NCI-H524 treated with DMSO at 0.1 percent for 48 hours (cell line): Measurements from ENCODE around the gene TMEM116.
"Not testable (repeated sequence)": the region's sequence is repeated elsewhere in the genome, so short reads cannot be mapped to it uniquely, and the experiment has no call there.

Experiments used
- DNase-seq: peaks from one replicate; lab custom pipeline; 2025; lab: John Stamatoyannopoulos, UW

The TMEM116 gene

GRCh38 chr12:112012775-112013600, at the start of gene TMEM116, which contains the start of gene ERP29:
TMEM116 (minus strand) TSS chr12:112013165; CDS start chr12:112005270, 7,895 bp downstream.
ERP29 (plus strand) TSS chr12:112013426; CDS start chr12:112013466, 40 bp downstream.
- peak; percentile 62 for DNase-seq

GRCh38 chr12:112061137-112061536, 48.2 kb upstream of the TMEM116 start:
- no peak for DNase-seq

DNA sequence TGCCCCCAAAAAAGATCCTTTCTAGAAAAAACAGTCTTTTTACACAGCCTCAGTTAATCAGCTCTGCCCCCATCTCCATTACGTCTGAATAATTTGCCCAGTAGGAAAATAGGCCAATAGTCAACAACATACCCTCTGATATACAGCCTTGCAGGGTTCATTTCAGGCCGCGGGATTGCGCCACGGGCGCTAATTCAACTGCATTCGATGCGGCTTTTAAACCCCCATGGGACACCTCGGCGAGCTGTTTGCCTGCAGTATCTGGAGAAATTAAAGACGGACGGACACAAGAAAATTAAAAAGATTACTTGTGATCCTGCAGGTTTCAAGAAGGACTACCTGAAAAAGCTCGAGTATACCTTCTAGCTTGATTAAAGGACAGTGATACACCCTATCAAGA, 36.4 kb upstream of the TMEM116 start:
- DNase-seq, result no peak

GRCh38 chr12:112046003-112046402, 33.0 kb upstream of the TMEM116 start:
- DNase-seq, result no peak

DNA sequence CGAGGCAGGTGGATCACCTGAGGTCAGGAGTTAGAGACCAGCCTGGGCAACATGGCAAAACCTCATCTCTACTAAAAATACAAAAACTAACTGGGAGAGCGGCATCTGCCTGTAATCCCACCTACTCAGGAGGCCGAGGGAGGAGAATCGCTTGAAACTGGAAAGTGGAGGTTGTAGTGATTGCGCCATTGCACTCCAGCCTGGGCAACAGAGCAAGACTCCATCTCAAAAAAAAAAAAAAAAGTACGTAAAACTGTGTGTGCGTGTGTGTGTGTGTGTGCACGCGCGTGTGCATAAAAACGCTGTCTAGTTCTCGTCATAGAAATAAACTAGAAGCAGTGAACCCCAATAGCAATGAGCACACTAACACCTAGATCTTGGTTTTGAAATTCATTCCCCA, 23.6 kb upstream of the TMEM116 start:
- not testable (repeated sequence) for DNase-seq

DNA sequence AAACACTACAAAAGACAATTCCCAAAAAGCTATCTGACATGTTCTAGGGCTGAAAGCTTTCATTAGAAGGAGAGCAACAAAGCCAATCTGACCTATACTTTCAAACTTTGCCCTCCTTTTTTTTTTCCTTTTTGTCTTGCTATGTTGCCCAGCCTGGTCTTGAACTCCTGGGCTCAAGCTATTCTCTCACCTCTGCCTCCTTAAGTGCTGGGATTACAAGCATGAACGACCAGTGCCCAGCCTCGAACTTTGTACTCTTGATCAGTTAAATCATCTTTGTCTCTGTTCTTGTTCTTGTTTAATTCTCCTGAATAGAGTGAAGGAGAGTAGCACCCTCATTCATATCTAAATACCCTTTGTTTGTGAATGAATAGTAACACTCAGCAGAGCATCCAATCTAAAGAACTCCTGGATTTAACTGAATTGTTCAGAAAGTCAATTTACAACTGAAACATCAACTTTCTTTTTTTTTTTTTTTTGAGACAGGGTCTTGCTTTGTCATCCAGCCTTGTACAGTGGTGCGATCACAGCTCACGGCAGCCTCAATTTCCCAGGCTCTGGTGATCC, 22.3 kb upstream of the TMEM116 start:
- DNase-seq, result no peak

DNA sequence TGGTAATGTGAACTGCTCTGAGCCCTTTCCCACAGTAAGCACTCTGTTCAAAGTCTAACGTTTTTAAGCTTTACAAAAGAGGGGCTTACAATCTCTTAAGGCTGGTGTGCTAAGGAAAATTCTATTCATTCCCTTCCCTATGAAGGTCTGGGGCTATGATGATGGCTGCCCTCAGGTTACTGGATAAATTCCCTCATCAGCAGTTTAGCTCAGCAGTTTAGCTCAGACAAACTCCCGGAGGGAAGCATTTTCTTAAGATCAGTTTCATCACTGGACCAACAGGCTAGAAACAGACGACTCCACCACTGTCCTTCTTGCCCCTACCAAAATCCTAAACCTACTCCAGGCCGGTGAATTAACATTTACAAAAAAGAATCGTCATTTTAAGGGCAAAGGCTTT, 19.3 kb upstream of the TMEM116 start:
- no peak for DNase-seq

DNA sequence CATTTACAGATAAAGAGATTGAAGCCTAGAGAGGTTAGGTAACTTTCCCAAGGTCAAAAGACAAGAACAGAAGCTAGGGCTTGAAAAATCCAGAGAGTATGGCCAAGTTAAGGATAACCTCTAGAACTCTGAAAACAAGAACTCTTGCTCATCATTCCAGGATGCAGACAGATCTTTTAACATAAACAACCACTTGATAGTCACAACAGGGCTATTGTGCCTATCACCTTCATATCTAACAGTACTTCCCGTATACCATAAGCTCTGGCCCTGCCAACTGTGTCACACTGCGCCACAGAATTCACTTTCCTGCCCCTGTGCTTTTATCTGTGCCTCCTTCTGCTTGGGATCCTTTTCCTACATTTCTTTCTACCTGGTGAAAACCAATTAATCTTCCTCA, 18.5 kb upstream of the TMEM116 start:
- DNase-seq, result no peak

GRCh38 chr12:112029301-112029700, 16.3 kb upstream of the TMEM116 start:
- DNase-seq, result no peak

GRCh38 chr12:112025808-112026375, 12.9 kb upstream of the TMEM116 start:
- no peak for DNase-seq

GRCh38 chr12:112023759-112024396, 10.9 kb upstream of the TMEM116 start:
- DNase-seq, result no peak

DNA sequence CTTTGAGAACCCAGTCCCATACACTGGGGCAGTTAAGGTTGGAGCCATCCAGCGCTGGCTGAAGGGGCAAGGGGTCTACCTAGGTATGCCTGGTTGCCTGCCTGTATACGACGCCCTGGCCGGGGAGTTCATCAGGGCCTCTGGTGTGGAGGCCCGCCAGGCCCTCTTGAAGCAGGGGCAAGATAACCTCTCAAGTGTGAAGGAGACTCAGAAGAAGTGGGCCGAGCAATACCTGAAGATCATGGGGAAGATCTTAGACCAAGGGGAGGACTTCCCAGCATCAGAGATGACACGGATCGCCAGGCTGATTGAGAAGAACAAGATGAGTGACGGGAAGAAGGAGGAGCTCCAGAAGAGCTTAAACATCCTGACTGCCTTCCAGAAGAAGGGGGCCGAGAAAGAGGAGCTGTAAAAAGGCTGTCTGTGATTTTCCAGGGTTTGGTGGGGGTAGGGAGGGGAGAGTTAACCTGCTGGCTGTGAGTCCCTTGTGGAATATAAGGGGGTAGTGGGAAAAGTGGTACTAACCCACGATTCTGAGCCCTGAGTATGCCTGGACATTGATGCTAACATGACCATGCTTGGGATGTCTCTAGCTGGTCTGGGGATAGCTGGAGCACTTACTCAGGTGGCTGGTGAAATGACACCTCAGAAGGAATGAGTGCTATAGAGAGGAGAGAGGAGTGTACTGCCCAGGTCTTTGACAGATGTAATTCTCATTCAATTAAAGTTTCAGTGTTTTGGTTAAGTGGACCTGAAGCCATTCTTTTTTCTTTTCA, 9.5 kb upstream of the TMEM116 start:
- DNase-seq, result no peak

- no peak for DNase-seq
Observed at GRCh38 chr12:112020947-112021457, 8.0 kb upstream of the TMEM116 start.

GRCh38 chr12:112018571-112019237, 5.7 kb upstream of the TMEM116 start:
- no peak for DNase-seq

DNA sequence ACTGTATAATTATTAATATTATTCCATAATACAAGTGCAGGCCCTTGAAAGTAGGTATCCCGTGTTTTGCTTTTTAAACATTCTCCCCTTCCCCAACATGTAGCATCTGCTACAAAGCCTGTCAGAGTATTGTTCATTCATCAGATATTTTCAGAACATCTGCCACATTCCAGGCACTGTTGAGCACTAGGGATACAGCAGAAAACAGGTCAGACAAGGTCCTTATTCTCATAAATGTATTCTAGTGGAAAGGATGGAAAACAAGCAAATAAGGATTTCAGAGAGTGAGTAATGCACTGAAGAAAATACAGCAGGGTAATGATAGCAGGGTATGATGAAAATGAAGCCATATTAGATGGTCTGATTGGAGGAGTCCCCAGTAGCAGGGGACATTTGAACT, 4.1 kb upstream of the TMEM116 start:
- no peak for DNase-seq

GRCh38 chr12:112015938-112016337, 3.0 kb upstream of the TMEM116 start:
- DNase-seq, result no peak

GRCh38 chr12:112013601-112014402, 837 bp upstream of the TMEM116 start:
- peak; percentile 7 for DNase-seq

DNA sequence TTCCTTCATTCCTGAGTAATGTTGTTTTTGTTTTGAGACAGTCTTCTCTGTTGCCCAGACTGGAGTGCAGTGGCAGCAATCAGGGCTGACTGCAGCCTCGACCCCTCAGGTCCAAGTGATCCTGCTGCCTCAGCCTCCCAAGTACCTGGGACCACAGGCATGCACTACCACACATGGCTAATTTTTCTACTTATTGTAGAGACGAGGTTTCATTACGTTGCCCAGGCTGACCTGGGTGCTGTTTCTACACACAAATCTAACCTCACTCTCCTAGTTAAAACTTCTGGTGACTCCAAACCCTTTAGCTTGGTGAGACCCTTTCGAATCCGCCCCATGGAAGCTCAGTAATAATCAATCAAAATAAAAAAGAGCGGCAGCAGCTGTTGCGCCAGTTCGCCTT, 1.3 kb downstream of the TMEM116 start:
- no peak for DNase-seq

DNA sequence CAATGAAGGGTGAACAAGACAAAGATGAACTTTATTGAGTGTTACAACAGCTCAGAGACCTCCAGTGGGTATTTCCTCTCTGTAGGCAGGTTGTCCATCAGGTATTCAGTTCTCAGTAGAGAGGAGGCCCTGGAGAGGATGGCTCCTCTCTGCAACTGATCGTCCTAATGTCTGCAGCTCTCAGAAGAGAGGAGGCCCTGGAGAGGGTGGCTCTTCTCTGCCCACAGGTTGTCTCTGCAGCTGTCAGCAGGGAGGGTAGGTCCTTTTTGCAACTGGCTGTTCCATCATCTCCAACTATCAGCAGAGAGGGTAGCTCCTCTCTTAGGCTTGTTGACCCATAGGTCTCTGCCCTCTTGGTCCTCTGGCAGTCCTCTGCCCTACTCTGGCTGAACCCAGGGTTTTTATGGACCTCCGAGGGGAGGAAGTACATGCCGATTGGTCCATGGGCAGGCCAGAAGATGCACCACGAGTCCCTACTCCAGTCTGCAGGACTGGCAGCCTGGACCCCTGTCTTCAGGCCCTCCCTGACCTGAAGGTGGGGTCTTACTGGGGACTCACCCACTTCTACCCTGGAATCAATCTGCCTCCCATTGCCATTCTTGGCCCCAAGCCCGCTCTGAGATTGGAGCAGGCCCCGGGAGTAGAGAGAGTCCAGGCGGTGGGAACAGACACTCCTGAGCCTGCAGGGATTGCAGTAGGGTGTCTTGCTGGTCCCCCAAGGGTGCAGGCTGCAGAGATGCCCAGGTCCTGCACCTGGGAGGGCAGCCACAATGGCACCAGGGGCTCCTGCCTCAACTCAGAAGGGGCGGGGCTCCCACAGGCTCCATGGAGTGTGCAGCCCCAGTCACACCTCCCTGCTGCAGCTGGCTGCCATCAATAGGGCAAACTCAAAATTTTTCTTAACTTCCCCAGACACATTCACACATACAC, 2.3 kb downstream of the TMEM116 start:
- DNase-seq, result no peak
